Amniotic stem cell (primary cell): ENCODE results near the gene DHX32.

Experiments used
- DNase-seq: peaks from one replicate; lab custom pipeline; 2025; lab: John Stamatoyannopoulos, UW

The DHX32 gene

GRCh38 chr10:125802131-125802530, 79.0 kb downstream of the DHX32 start:
- no peak for DNase-seq

DNA sequence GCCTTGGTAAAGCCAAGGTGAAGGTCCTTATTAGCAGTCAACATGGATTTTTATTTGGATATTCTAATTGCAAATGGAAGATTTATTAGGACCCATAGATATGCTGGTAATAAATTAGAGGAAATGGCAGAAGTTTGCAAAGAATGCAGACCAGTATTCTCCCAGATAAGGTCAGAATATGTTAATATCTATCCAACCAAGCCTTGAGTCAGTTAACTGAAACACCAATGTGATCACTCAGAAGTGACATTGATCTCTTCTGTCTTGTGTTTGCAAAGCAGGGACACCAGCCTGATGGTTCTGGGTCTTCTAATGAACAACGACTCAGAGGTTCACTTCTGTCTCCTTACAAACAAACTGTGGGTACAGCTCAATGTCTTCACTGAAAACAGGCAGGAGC, 79.5 kb downstream of the DHX32 start:
- DNase-seq: no peak

DNA sequence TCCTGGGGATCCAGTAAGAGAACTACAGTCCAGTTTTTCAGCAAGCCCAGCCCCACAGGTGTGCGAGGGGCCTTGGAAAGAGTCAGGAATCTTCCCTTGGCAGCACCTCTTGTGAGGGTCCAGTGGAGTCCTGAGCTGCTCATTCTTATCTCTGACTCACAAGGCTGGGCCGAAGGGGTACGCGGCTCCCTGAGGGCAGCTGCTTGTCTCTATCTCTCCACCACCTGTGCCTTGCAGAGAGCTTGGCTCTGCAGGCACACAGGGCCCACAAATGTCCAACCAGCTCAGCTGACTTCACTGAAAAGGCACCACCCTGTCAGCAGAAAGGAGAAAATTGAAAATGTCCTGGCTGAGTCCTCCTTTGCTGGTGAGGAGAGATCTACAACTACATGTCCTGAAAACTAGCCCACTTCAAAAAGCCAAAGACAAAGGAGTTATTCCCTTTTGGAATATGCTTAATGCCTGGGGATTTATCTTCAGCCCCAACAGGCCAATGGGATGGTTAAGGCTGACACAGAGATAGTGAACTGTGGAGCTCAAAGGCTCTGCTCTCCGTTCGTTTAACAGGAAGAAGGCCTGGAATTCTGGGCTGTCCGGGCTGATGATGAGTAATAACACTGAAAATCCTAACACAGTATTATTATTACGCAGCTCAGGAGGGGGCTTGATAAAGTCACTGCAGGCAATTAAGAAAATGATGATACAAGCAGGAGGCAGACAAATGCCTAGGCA, 81.5 kb downstream of the DHX32 start:
- no peak for DNase-seq

DNA sequence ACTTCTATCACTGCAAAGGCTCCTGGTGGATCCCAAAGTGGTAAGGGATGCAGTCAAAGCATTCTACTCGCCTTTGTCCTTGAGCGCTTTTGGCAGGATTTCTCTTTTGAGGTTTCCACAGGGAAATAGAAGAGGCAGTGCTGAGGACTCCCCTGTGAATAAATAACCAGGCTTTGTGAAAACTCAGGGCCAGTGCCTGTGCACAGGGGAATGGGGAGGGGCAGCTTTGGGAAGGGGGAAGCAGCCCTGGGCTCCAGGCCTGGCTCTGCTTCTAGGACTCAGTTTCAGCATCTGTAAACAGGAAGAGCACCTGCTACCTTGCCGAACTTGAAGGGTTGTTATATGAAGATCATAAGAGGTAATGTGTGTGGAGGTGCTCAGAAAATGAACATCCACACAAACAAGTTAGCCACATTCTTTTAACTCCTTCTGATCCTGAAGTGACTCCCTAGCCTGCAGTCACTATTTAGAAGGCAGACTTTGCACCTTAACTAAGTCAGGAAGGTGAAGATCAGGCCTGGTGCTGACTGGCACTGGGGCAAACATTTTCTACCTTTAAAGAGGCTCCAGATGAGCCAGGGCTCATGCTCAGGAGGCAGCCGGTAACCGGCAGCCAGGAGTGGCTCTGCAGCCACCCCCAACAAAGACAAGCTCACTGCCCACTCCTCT, 83.0 kb downstream of the DHX32 start:
- DNase-seq: no peak

- DNase-seq: no peak
Measured at GRCh38 chr10:125797424-125797823, 83.7 kb downstream of the DHX32 start.

- DNase-seq: no peak
Measured at GRCh38 chr10:125795637-125796190, 85.4 kb downstream of the DHX32 start.

- no peak for DNase-seq
Measured at GRCh38 chr10:125795128-125795527, 86.0 kb downstream of the DHX32 start.

GRCh38 chr10:125792342-125793300, 88.5 kb downstream of the DHX32 start:
- DNase-seq: no peak

GRCh38 chr10:125788156-125789034, 92.7 kb downstream of the DHX32 start:
- DNase-seq: no peak
